Measurements from ENCODE around the gene XPO6. TPM values are rescaled to one million over a fixed set of nuclear protein-coding genes. Genes with fewer than 3 reads are reported as not detected.

Gene XPO6
- total and polyA plus RNA-seq, 2 of the 13 experiments (the other 11 are each of a cell fraction or from before 2014, with no cell fraction given): 109 to 129 TPM

DNA sequence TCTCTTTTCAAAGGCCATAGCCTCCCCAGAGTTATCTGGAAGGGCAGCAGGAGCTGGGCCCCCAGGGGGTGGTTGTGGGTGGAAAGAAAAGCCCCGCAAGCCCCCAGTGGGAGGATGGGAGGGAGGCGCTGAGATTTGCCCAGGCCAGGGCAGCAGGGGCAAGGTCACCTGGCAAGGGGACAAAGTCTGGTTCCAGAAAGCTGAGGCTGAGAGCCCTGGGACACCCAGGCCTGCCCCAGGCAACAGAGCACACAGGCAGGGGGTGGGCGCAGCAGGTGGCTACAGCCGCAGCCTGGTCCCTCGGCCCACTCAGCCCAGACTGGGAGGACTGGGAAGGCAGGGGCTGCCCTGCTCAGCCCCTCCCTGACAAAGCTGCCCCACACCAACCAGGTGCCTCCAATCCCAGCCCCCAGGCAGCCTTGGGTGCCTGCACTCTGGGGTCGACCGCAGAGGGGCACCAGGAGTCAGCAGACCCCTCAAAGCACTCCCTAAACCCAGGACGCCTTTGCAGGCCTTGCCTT lies 124.6 kb downstream of the XPO6 start (continued):
- TF ChIP-seq ZNF30 (CRISPR knock-in tag; IDR thresholded peaks at IDR 0.05) (0 out of 2 replicates have a peak, but pooled peaks have one; percentile 18), ZNF776 (CRISPR knock-in tag; IDR thresholded peaks at IDR 0.05) (0 out of 2 replicates have a peak, but pooled peaks have one; percentile 41)

DNA sequence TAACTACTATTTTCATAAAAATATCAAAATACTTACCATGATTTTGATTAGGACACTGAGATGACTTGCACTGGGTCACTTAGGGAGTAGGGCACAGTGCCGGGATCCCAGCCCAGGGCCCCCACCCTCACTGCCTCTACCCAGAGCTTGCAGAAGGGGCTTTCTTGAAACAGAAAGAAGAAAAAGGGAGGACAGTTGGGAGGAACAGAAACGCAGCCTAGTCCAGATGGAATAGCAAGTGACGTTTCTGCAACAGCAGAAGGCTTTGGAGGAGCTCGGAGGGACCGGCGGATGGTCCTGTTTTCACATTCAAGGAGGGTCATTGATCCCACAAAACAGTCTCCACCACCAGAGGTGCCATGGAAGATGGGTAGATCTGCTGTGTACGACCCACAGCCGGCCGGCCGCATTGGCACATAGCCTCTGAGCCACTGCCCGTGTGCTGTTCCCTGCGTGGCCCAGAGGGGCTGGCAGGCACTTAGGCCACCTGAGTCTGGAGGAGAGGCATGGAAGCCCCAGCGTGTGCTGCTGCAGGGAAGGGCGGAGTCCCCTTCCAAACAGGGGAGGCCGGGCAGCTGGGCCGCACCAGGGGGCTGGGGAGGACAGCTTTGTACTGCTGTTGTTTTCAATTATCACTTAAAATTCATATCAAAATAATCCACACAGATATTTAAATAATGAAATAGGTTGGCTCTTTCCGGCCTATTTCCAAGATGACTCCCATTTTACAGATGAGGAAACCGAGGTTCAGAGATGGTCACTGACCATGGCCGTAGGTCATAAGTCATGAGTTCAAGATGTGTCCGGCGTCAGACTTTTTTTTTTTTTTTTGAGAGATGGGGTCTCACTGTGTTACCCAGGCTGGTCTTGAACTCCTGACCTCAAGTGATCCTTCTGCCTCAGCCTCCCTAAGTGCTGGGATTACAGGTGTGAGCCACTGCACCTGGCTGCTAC lies 125.3 kb downstream of the XPO6 start:
- CTCF ChIA-PET (ENCODE audit: low intra/inter-chr PET ratio, low total read pairs): no interaction called here
- Histone ChIP-seq H3K4me3 (replicated peaks in 1 of 3; ENCODE audit: insufficient read depth in 1 of 3, low read depth in 2 of 3, low read length in 3 of 3) (no peak overlapping the region), H3K4me2 (ENCODE audit: low read depth, low read length) (no peak overlapping the region), H4K20me1 (ENCODE audit: insufficient read depth, low read length) (no peaks in the 10 kb centered on the region), H3K9me3 (ENCODE audit: low read length) (no peaks in the 10 kb centered on the region), H3K4me1 (ENCODE audit: insufficient read depth, low read length) (peaks cover 16% of the 10 kb centered on the region), H3K79me2 (ENCODE audit: insufficient read depth, low read length) (no peaks in the 10 kb centered on the region), H2AFZ (ENCODE audit: low read length) (no peak overlapping the region), H3K9ac (ENCODE audit: insufficient read depth, low read depth, low read length) (no peak overlapping the region), H3K27ac (ENCODE audit: extremely low read length, insufficient read depth, low read length) (no peak overlapping the region), H3K36me3 (replicated peaks in 1 of 2; ENCODE audit: control insufficient read depth in 1 of 2, insufficient read depth in 2 of 2, low read length in 2 of 2) (no peaks in the 10 kb centered on the region), H3K27me3 (ENCODE audit: control insufficient read depth in 1 of 2, insufficient read depth in 2 of 2, low read length in 2 of 2) (0 out of 5 replicates have a peak, but pooled peaks cover 0 to 4% of the 10 kb centered on the region in 2 experiments)
- ATAC-seq (no peak), DNase-seq (ENCODE audit: low spot score) (no peak), FAIRE-seq (no peak)
- POLR2A ChIA-PET: no interaction called here
- in situ Hi-C loops (cut with HindIII; ENCODE audit: extremely low pct_ligation_motif_present, low pct_unique_long_range_greater_than_20kb): no loop called here
- BruUV-seq (replicated peaks): no TSS peak
- 72% methylated on average over 21 of the region's 21 CpGs for WGBS (ENCODE audit: low lambda C conversion rate)
- intact Hi-C loops (cut with micrococcal nuclease; ENCODE audit: unreplicated experiment): no loop called here
- TF ChIP-seq FOXP1 (IDR thresholded peaks at IDR 0.05): no peak
- no peak for TF ChIP-seq FOXP1 (CRISPR knock-in tag; IDR thresholded peaks at IDR 0.05)
- TF ChIP-seq ZNF629 (CRISPR knock-in tag; conservative IDR thresholded peaks at IDR 0.05): peak; percentile 63
- no peak for TF ChIP-seq NRL (CRISPR knock-in tag; IDR thresholded peaks at IDR 0.05; ENCODE audit: borderline replicate concordance)
